ENCODE results near the gene DYNLT3. TPM values are rescaled to one million over a fixed set of nuclear protein-coding genes. Genes with fewer than 3 reads are reported as not detected.

The DYNLT3 gene
- total RNA-seq, 1 donor from 2014 or later: 13.7 TPM

DNA sequence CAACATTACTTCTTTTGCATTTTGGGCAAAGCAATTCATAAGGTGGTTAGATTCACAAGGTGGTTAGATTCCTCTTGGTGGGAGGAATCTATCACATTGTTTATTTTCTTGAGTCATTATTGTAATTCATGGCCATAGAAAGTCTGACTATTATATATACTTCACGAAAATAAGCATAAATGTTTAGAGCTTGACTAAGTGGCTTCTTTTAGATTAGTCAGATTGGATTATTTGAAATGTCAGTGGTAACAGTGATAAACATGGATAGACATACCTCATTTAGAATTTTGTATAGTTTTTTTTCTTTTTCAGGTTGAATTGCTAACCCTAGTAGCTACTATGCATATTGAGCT is 24.9 kb upstream of the DYNLT3 start:
- no peak for TF ChIP-seq CTCF (conservative IDR thresholded peaks at IDR 0.05)
- no peaks in the 10 kb centered on the region for H3K4me1 Mint-ChIP-seq (ENCODE audit: unreplicated experiment)
- no peaks in the 10 kb centered on the region for H3K36me3 Mint-ChIP-seq
- no peak overlapping the region for H3K4me3 Mint-ChIP-seq
- no peak overlapping the region for H3K27ac Mint-ChIP-seq
- no peaks in the 10 kb centered on the region for H3K27me3 Mint-ChIP-seq
- no peak for DNase-seq (ENCODE audit: extremely low spot score, unreplicated experiment)
- H3K9me3 Mint-ChIP-seq: peaks cover 10% of the 10 kb centered on the region

- Mint-ChIP-seq H3K4me3 (no peak overlapping the region), H3K4me1 (ENCODE audit: unreplicated experiment) (no peaks in the 10 kb centered on the region), H3K27ac (no peak overlapping the region), H3K36me3 (no peaks in the 10 kb centered on the region), H3K27me3 (no peaks in the 10 kb centered on the region), H3K9me3 (peaks cover 10% of the 10 kb centered on the region)
- no peak for TF ChIP-seq CTCF (conservative IDR thresholded peaks at IDR 0.05)
- DNase-seq (ENCODE audit: extremely low spot score, unreplicated experiment): no peak
Observed at GRCh38 chrX:37871626-37872302, 24.4 kb upstream of the DYNLT3 start.

DNA sequence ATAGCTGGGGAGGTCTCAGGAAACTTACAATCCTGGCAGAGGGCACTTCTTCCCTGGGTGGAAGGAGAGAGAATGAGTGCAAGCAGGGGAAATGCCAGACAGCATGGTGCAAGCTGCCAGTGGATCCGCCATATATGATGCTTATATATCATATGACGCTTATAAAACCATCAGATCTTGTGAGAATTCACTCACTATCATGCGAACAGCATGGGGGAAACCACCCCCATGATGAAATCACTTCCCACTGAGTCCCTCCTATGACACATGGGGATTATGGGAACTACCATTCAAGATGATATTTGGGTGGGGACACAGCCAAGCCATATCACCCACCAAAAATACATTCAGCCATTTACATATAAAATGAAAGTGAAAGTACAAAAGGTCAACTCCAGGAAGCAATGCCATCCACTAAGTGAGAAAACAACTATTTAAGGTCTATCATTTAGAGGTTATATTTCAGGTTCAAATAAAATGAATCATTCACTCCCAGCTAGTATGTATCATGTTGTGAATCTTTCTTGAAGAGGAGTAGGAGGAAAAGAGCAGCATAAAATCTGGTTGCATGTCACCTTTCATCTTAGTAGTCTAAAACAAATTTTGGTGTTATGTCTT is 20.3 kb upstream of the DYNLT3 start:
- no peak overlapping the region for H3K27ac Mint-ChIP-seq
- H3K36me3 Mint-ChIP-seq: no peaks in the 10 kb centered on the region
- DNase-seq (ENCODE audit: extremely low spot score, unreplicated experiment): no peak
- no peak for TF ChIP-seq CTCF (conservative IDR thresholded peaks at IDR 0.05)
- H3K4me1 Mint-ChIP-seq (ENCODE audit: unreplicated experiment): peaks cover 5% of the 10 kb centered on the region
- no peak overlapping the region for H3K4me3 Mint-ChIP-seq
- peaks cover 5% of the 10 kb centered on the region for H3K9me3 Mint-ChIP-seq
- H3K27me3 Mint-ChIP-seq: no peaks in the 10 kb centered on the region

DNA sequence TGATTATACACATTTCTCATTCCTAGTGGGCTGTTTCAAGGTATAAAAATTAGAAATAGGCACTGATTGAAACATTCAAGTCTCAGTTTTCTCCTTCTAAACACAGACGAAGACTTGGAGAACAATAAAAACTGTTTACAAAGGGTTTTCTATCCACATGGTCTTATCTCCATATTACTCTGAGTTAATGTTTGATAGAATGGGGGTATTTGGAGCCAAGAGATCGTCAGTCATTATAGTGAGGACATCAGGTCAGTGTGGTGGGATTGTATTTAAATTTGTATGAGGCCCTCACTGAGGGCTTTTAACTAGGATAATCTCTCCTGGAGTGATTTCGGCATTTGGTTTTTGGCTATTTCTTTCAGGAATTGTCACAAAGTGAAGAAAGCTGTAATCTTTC is 16.4 kb upstream of the DYNLT3 start:
- Mint-ChIP-seq H3K27ac (no peak overlapping the region), H3K36me3 (no peaks in the 10 kb centered on the region), H3K4me1 (ENCODE audit: unreplicated experiment) (peaks cover 5% of the 10 kb centered on the region), H3K27me3 (no peaks in the 10 kb centered on the region), H3K9me3 (no peaks in the 10 kb centered on the region), H3K4me3 (no peak overlapping the region)
- no peak for DNase-seq (ENCODE audit: extremely low spot score, unreplicated experiment)
- no peak for TF ChIP-seq CTCF (conservative IDR thresholded peaks at IDR 0.05)

DNA sequence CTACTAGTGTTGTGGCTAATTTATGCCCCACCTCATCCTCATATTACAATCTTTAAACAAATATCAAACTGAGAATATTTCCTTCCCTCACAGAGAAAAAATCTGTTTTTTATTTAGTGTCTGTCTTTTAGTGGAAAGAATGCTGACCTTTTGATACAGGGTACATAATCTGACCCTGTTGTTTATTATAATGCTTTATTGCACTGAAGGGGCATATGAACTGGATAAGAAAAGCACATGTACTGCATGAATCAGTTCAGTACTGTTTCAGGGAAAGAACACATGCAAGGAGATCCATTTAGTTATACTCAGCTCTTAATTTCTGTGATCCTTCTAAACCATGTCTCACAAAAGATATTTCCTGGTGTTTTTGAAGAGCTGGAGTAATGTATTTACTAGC is 15.5 kb upstream of the DYNLT3 start:
- no peak for TF ChIP-seq CTCF (conservative IDR thresholded peaks at IDR 0.05)
- no peak for DNase-seq (ENCODE audit: extremely low spot score, unreplicated experiment)
- Mint-ChIP-seq H3K4me3 (no peak overlapping the region), H3K9me3 (no peaks in the 10 kb centered on the region), H3K27me3 (no peaks in the 10 kb centered on the region), H3K36me3 (no peaks in the 10 kb centered on the region), H3K27ac (no peak overlapping the region), H3K4me1 (ENCODE audit: unreplicated experiment) (peaks cover 5% of the 10 kb centered on the region)

Data from type B pancreatic cell (in vitro differentiated cells).